Keratinocyte (primary cell): ENCODE results near the gene GAS6. TPM values are rescaled to one million over a fixed set of nuclear protein-coding genes. Genes with fewer than 3 reads are reported as not detected.

Source experiments
- DNase-seq: peaks from one replicate; pipeline ENCODE4 v3.0.0-alpha.2; 2011; ENCODE audit warnings: low read depth, missing footprints, low spot score
- FAIRE-seq: peaks from 2 replicates; lab custom pipeline; 2011; peaks lifted over from hg19 to GRCh38; lab: Jason Lieb, UNC
- H2AFZ ChIP-seq: 2 replicates; pipeline ENCODE4 v1.6.0; 2012; ENCODE audit warnings: low read length, control low read depth, inconsistent platforms; ENCODE audit not compliant: control insufficient read depth
- H3K27ac ChIP-seq: 2 replicates; pipeline ENCODE4 v1.5.1; 2011; ENCODE audit warnings: low read length; ENCODE audit not compliant: control insufficient read depth, insufficient read depth
- H3K27me3 ChIP-seq: 3 replicates; pipeline ENCODE4 v1.6.0; 2011; ENCODE audit warnings: low read length; ENCODE audit not compliant: control insufficient read depth, insufficient read depth; ENCODE audit errors: extremely low read depth
- H3K36me3 ChIP-seq, 2 experiments: 2 replicates in 1 of 2; 3 replicates in 1 of 2; pipeline ENCODE4 v1.5.1; 2011; ENCODE audit warnings: low read length in 2 of 2, mild to moderate bottlenecking in 1 of 2; ENCODE audit not compliant: control insufficient read depth in 2 of 2, insufficient read depth in 2 of 2; ENCODE audit errors: extremely low read depth in 1 of 2
- H3K4me1 ChIP-seq: 3 replicates; pipeline ENCODE4 v1.5.1; 2011; ENCODE audit warnings: low read length; ENCODE audit not compliant: control insufficient read depth, insufficient read depth; ENCODE audit errors: extremely low read depth
- H3K4me2 ChIP-seq: 3 replicates; pipeline ENCODE4 v1.6.0; 2011; ENCODE audit warnings: low read depth, low read length; ENCODE audit not compliant: control insufficient read depth, insufficient read depth; ENCODE audit errors: extremely low read depth
- H3K4me3 ChIP-seq, 3 experiments: fragments of 200-600 bp in 1 of 3; sonication (generic) in 1 of 3; 2 replicates in 2 of 3; 3 replicates in 1 of 3; pipeline ENCODE4 v1.5.1; 2011 to 2016; ENCODE audit warnings: low read length in 3 of 3, mild to moderate bottlenecking in 3 of 3, control low read depth in 2 of 3, inconsistent platforms in 1 of 3, low read depth in 1 of 3, mixed read lengths in 1 of 3, mixed run types in 1 of 3, moderate library complexity in 1 of 3; ENCODE audit not compliant: control insufficient read depth in 2 of 3, insufficient read depth in 2 of 3; ENCODE audit errors: extremely low read depth in 1 of 3
- H3K79me2 ChIP-seq: 2 replicates; pipeline ENCODE4 v1.6.0; 2012; ENCODE audit warnings: low read length; ENCODE audit not compliant: control insufficient read depth, insufficient read depth
- H3K9ac ChIP-seq: 3 replicates; pipeline ENCODE4 v1.6.0; 2011; ENCODE audit warnings: low read length; ENCODE audit not compliant: control insufficient read depth, insufficient read depth; ENCODE audit errors: extremely low read depth
- H3K9me1 ChIP-seq: 3 replicates; pipeline ENCODE4 v1.6.0; 2011; ENCODE audit warnings: low read length; ENCODE audit not compliant: control insufficient read depth, insufficient read depth; ENCODE audit errors: extremely low read depth
- H3K9me3 ChIP-seq: 2 replicates; pipeline ENCODE4 v1.5.1; 2012; ENCODE audit warnings: low read depth, low read length; ENCODE audit not compliant: control insufficient read depth
- H4K20me1 ChIP-seq: 3 replicates; pipeline ENCODE4 v1.6.0; 2011; ENCODE audit warnings: low read length; ENCODE audit not compliant: control insufficient read depth, insufficient read depth; ENCODE audit errors: extremely low read depth
- CTCF ChIP-seq, 3 experiments: IDR thresholded peaks in 1 of 3; conservative IDR thresholded peaks in 1 of 3; optimal IDR thresholded peaks in 1 of 3; 2 replicates in 2 of 3; 3 replicates in 1 of 3; pipeline versions ENCODE3 to v1.5.1; 2011; ENCODE audit warnings: low read length in 3 of 3, mild to moderate bottlenecking in 3 of 3, moderate library complexity in 2 of 3, control low read depth in 1 of 3, inconsistent platforms in 1 of 3; ENCODE audit not compliant: insufficient read depth in 2 of 3; ENCODE audit errors: extremely low read depth in 1 of 3
- EZH2 ChIP-seq: IDR thresholded peaks from one replicate; pipeline ENCODE4 v1.6.1; 2012; ENCODE audit warnings: inconsistent platforms, mild to moderate bottlenecking, low read length, moderate library complexity
- dilution Hi-C: fragments of 300-500 bp; cut with MboI; formaldehyde crosslinking; loops from one replicate; pipeline ENCODE4 v1.7.0; 2020; ENCODE audit warnings: low sequenced_read_pairs; ENCODE audit not compliant: extremely low pct_ligation_motif_present
- polyA plus RNA-seq, 5 experiments: library from polyadenylated mRNA; depleted of rRNA in 3 of 5; stranded (reverse) in 3 of 5; stranded (forward) in 1 of 5; unstranded in 1 of 5; fragments of >200 nt; gene quantifications; 1 replicate in 1 of 5; 2 replicates in 3 of 5; 3 replicates in 1 of 5; pipeline versions ENCODE4 v1.2.1 to v1.2.3, GENCODE V29; 2011 to 2012; ENCODE audit warnings: missing spikeins in 2 of 5, low read depth in 1 of 5, low replicate concordance in 1 of 5

Gene GAS6
- polyA plus RNA-seq, 1 donor (not counting 4 experiments of a cell fraction or from before 2014, with no cell fraction given) = 163 TPM

- Histone ChIP-seq H3K9me3 (no peaks in the 10 kb centered on the region), H3K4me1 (peaks cover 42% of the 10 kb centered on the region), H3K27ac (peak overlapping the region; percentile 72), H2AFZ (no peak overlapping the region), H3K79me2 (peaks cover 70% of the 10 kb centered on the region), H3K27me3 (no peaks in the 10 kb centered on the region), H3K9me1 (peaks cover 7% of the 10 kb centered on the region), H3K4me2 (peak overlapping the region; percentile 87), H4K20me1 (peaks cover 22% of the 10 kb centered on the region), H3K9ac (peak overlapping the region; percentile 83), H3K4me3 (peak overlapping the region; percentile 76 to 86 (median 80)), H3K36me3 (peaks cover 8 to 33% of the 10 kb centered on the region in 2 experiments)
- TF ChIP-seq EZH2 (no peak), CTCF (optimal IDR thresholded peaks at IDR 0.05 in 1 of 3, IDR thresholded peaks at IDR 0.05 in 1 of 3, conservative IDR thresholded peaks at IDR 0.05 in 1 of 3; ENCODE audit: extremely low read depth in 1 of 3, insufficient read depth in 2 of 3, low read length in 3 of 3) (peak in 1 of 3 experiments; percentile 6)
- FAIRE-seq (no peak), DNase-seq (no peak)
- dilution Hi-C loops = no loop called here
Observed at GRCh38 chr13:113862191-113862930, 1.5 kb downstream of the GAS6 start.

GRCh38 chr13:113861433-113862030, 2.3 kb downstream of the GAS6 start:
- peak overlapping the region; percentile 83 for H3K9ac ChIP-seq
- peaks cover 7% of the 10 kb centered on the region for H3K9me1 ChIP-seq
- TF ChIP-seq CTCF (optimal IDR thresholded peaks at IDR 0.05 in 1 of 3, IDR thresholded peaks at IDR 0.05 in 1 of 3, conservative IDR thresholded peaks at IDR 0.05 in 1 of 3; ENCODE audit: extremely low read depth in 1 of 3, insufficient read depth in 2 of 3, low read length in 3 of 3) = no peak
- no peak for TF ChIP-seq EZH2
- no peak overlapping the region for H2AFZ ChIP-seq
- peak overlapping the region; percentile 76 to 86 (median 80) for H3K4me3 ChIP-seq
- peak overlapping the region; percentile 87 for H3K4me2 ChIP-seq
- DNase-seq = no peak
- H3K27ac ChIP-seq = peak overlapping the region; percentile 72
- peaks cover 29% of the 10 kb centered on the region for H4K20me1 ChIP-seq
- FAIRE-seq = peak; percentile 86
- peaks cover 51% of the 10 kb centered on the region for H3K4me1 ChIP-seq
- H3K9me3 ChIP-seq = no peaks in the 10 kb centered on the region
- peaks cover 10 to 37% of the 10 kb centered on the region in 2 experiments for H3K36me3 ChIP-seq
- H3K79me2 ChIP-seq = peaks cover 78% of the 10 kb centered on the region
- H3K27me3 ChIP-seq = no peaks in the 10 kb centered on the region
- dilution Hi-C loops = no loop called here
